Trophoblast cell (in vitro differentiated cells and primary cell): ENCODE data around the gene EXOC1L.

ENCODE experiments used
- DNase-seq, 2 donors: peaks; one replicate each; pipeline ENCODE4 v3.0.0-alpha.2; 2016
- H2AFZ ChIP-seq: 2 replicates; pipeline ENCODE4 v1.6.1; 2013; ENCODE audit warnings: low read length, moderate library complexity, mild to moderate bottlenecking; ENCODE audit not compliant: insufficient read depth, poor library complexity
- H2AK5ac ChIP-seq: 2 replicates; pipeline ENCODE4 v1.6.1; 2013; ENCODE audit warnings: mild to moderate bottlenecking, low read length
- H2BK120ac ChIP-seq: 2 replicates; pipeline ENCODE4 v1.6.1; 2013; ENCODE audit warnings: low read length, mild to moderate bottlenecking, moderate library complexity; ENCODE audit not compliant: insufficient read depth, poor library complexity
- H2BK12ac ChIP-seq: 2 replicates; pipeline ENCODE4 v1.6.1; 2013; ENCODE audit warnings: mild to moderate bottlenecking, low read length, moderate library complexity
- H2BK5ac ChIP-seq: 2 replicates; pipeline ENCODE4 v1.6.1; 2013; ENCODE audit warnings: low read length, low read depth, moderate library complexity, mild to moderate bottlenecking; ENCODE audit not compliant: poor library complexity
- H3K14ac ChIP-seq: 2 replicates; pipeline ENCODE4 v1.6.1; 2013; ENCODE audit warnings: mild to moderate bottlenecking, low read length
- H3K18ac ChIP-seq: 2 replicates; pipeline ENCODE4 v1.6.1; 2013; ENCODE audit warnings: mild to moderate bottlenecking, low read length
- H3K23ac ChIP-seq: 2 replicates; pipeline ENCODE4 v1.6.1; 2013; ENCODE audit warnings: low read length
- H3K27ac ChIP-seq: 2 replicates; pipeline ENCODE4 v1.5.1; 2013; ENCODE audit warnings: low read depth, mild to moderate bottlenecking, inconsistent platforms, low read length, moderate library complexity
- H3K27me3 ChIP-seq: 2 replicates; pipeline ENCODE4 v1.6.1; 2013; ENCODE audit warnings: inconsistent platforms, mild to moderate bottlenecking, low read length, moderate library complexity; ENCODE audit not compliant: insufficient read depth
- H3K36me3 ChIP-seq, 2 experiments: 1 replicate in 1 of 2; 2 replicates in 1 of 2; pipeline ENCODE4 v1.6.1; 2013; ENCODE audit warnings: low read length in 2 of 2, mild to moderate bottlenecking in 2 of 2, moderate library complexity in 1 of 2; ENCODE audit not compliant: insufficient read depth in 2 of 2, control insufficient read depth in 1 of 2
- H3K4ac ChIP-seq: 2 replicates; pipeline ENCODE4 v1.6.1; 2013; ENCODE audit warnings: low read depth, mild to moderate bottlenecking, low read length, moderate library complexity
- H3K4me1 ChIP-seq, 2 experiments: 1 replicate in 1 of 2; 2 replicates in 1 of 2; pipeline ENCODE4 v1.6.1; 2013; ENCODE audit warnings: low read length in 2 of 2, mild to moderate bottlenecking in 2 of 2, moderate library complexity in 1 of 2; ENCODE audit not compliant: insufficient read depth in 2 of 2, control insufficient read depth in 1 of 2
- H3K4me2 ChIP-seq: 2 replicates; pipeline ENCODE4 v1.6.1; 2013; ENCODE audit warnings: inconsistent platforms, mild to moderate bottlenecking, low read length, moderate library complexity
- H3K4me3 ChIP-seq: 2 replicates; pipeline ENCODE4 v1.5.1; 2013; ENCODE audit warnings: mild to moderate bottlenecking, low read depth, low read length, inconsistent platforms
- H3K79me1 ChIP-seq: one replicate; pipeline ENCODE4 v1.6.1; 2013; ENCODE audit warnings: low read length
- H3K79me2 ChIP-seq: 2 replicates; pipeline ENCODE4 v1.6.1; 2013; ENCODE audit warnings: low read length, mild to moderate bottlenecking; ENCODE audit not compliant: control insufficient read depth, insufficient read depth, poor library complexity
- H3K9ac ChIP-seq: 2 replicates; pipeline ENCODE4 v1.6.1; 2013; ENCODE audit warnings: mild to moderate bottlenecking, low read length
- H3K9me3 ChIP-seq: 2 replicates; pipeline ENCODE4 v1.6.1; 2013; ENCODE audit warnings: low read depth, mild to moderate bottlenecking, control low read depth, inconsistent platforms, low read length; ENCODE audit not compliant: insufficient read depth
- H4K12ac ChIP-seq: 2 replicates; pipeline ENCODE4 v1.6.1; 2013; ENCODE audit warnings: low read depth, mild to moderate bottlenecking, low read length, moderate library complexity
- H4K8ac ChIP-seq: 2 replicates; pipeline ENCODE4 v1.6.1; 2013; ENCODE audit warnings: low read depth, mild to moderate bottlenecking, low read length, moderate library complexity
- H4K91ac ChIP-seq: one replicate; pipeline ENCODE4 v1.6.1; 2013; ENCODE audit warnings: low read depth, mild to moderate bottlenecking, low read length, moderate library complexity
- WGBS: extraction: QIAGEN DNeasy Blood & Tissue Kit; methylation state at CpG from one replicate; pipeline ENCODE4 v1.1.7; 2013; ENCODE audit warnings: missing lambda C conversion rate; ENCODE audit not compliant: insufficient read length, insufficient coverage; ENCODE audit errors: extremely low coverage; 5-methylcytosine and 5-hydroxymethylcytosine counted together

EXOC1L gene

GRCh38 chr4:55808632-55809031, 11.0 kb upstream of the EXOC1L start:
- Histone ChIP-seq H3K79me2 (no peaks in the 10 kb centered on the region), H3K14ac (no peak overlapping the region), H3K9me3 (no peaks in the 10 kb centered on the region), H4K12ac (no peak overlapping the region), H3K4me3 (no peak overlapping the region), H2BK120ac (no peak overlapping the region), H2AK5ac (no peak overlapping the region), H3K18ac (no peak overlapping the region), H4K8ac (no peak overlapping the region), H2AFZ (no peak overlapping the region), H3K23ac (no peak overlapping the region), H3K4me2 (no peak overlapping the region), H3K79me1 (no peaks in the 10 kb centered on the region), H4K91ac (no peak overlapping the region), H3K36me3 (no peaks in the 10 kb centered on the region), H3K27ac (no peak overlapping the region), H3K27me3 (no peaks in the 10 kb centered on the region), H3K4ac (no peak overlapping the region), H3K4me1 (no peaks in the 10 kb centered on the region), H2BK5ac (no peak overlapping the region), H3K9ac (no peak overlapping the region), H2BK12ac (no peak overlapping the region)
- WGBS, result no CpG with 5 or more reads among the region's 5 CpGs
- no peak for DNase-seq

- H3K4me3 ChIP-seq, result no peak overlapping the region
- H3K9me3 ChIP-seq, result no peaks in the 10 kb centered on the region
- no CpG with 5 or more reads among the region's 3 CpGs for WGBS
- H4K12ac ChIP-seq, result no peak overlapping the region
- no peak overlapping the region for H3K23ac ChIP-seq
- no peak overlapping the region for H2AK5ac ChIP-seq
- H4K8ac ChIP-seq, result no peak overlapping the region
- no peak overlapping the region for H4K91ac ChIP-seq
- no peak overlapping the region for H3K14ac ChIP-seq
- H3K9ac ChIP-seq, result no peak overlapping the region
- no peaks in the 10 kb centered on the region for H3K79me2 ChIP-seq
- H3K4me1 ChIP-seq, result no peaks in the 10 kb centered on the region
- no peaks in the 10 kb centered on the region for H3K27me3 ChIP-seq
- no peak overlapping the region for H3K18ac ChIP-seq
- no peak overlapping the region for H2BK12ac ChIP-seq
- no peak overlapping the region for H2BK120ac ChIP-seq
- no peak overlapping the region for H3K27ac ChIP-seq
- no peak overlapping the region for H3K4ac ChIP-seq
- no peaks in the 10 kb centered on the region for H3K36me3 ChIP-seq
- H3K4me2 ChIP-seq, result no peak overlapping the region
- H2AFZ ChIP-seq, result no peak overlapping the region
- H2BK5ac ChIP-seq, result no peak overlapping the region
- H3K79me1 ChIP-seq, result no peaks in the 10 kb centered on the region
- peak in 1 of 2 donors; percentile 9 for DNase-seq
Observed at GRCh38 chr4:55817691-55818090, 1.9 kb upstream of the EXOC1L start.

- Histone ChIP-seq H3K79me1 (no peaks in the 10 kb centered on the region), H3K4me2 (no peak overlapping the region), H4K91ac (no peak overlapping the region), H3K4me1 (no peaks in the 10 kb centered on the region), H3K9ac (no peak overlapping the region), H3K23ac (no peak overlapping the region), H4K12ac (no peak overlapping the region), H3K4ac (no peak overlapping the region), H3K4me3 (no peak overlapping the region), H2BK12ac (no peak overlapping the region), H3K18ac (no peak overlapping the region), H3K9me3 (no peaks in the 10 kb centered on the region), H2BK5ac (no peak overlapping the region), H3K27ac (no peak overlapping the region), H2AK5ac (no peak overlapping the region), H2BK120ac (no peak overlapping the region), H3K36me3 (no peaks in the 10 kb centered on the region), H3K27me3 (no peaks in the 10 kb centered on the region), H2AFZ (no peak overlapping the region), H4K8ac (no peak overlapping the region), H3K79me2 (no peaks in the 10 kb centered on the region), H3K14ac (no peak overlapping the region)
- WGBS, result no CpG with 5 or more reads among the region's 2 CpGs
- DNase-seq, result no peak
Observed at GRCh38 chr4:55820279-55820678, 689 bp downstream of the EXOC1L start.

- H3K9ac ChIP-seq, result no peak overlapping the region
- no peaks in the 10 kb centered on the region for H3K79me2 ChIP-seq
- H4K91ac ChIP-seq, result no peak overlapping the region
- no peaks in the 10 kb centered on the region for H3K79me1 ChIP-seq
- H3K4me2 ChIP-seq, result no peak overlapping the region
- H2AFZ ChIP-seq, result no peak overlapping the region
- H3K27ac ChIP-seq, result no peak overlapping the region
- H2AK5ac ChIP-seq, result no peak overlapping the region
- no peaks in the 10 kb centered on the region for H3K27me3 ChIP-seq
- no peak overlapping the region for H3K18ac ChIP-seq
- no peak overlapping the region for H4K12ac ChIP-seq
- no peak overlapping the region for H2BK120ac ChIP-seq
- no peaks in the 10 kb centered on the region for H3K4me1 ChIP-seq
- no peak overlapping the region for H2BK5ac ChIP-seq
- DNase-seq, result no peak
- WGBS, result no CpG with 5 or more reads among the region's 3 CpGs
- no peak overlapping the region for H3K4ac ChIP-seq
- no peak overlapping the region for H3K14ac ChIP-seq
- no peak overlapping the region for H2BK12ac ChIP-seq
- H3K9me3 ChIP-seq, result no peaks in the 10 kb centered on the region
- no peak overlapping the region for H3K4me3 ChIP-seq
- H3K23ac ChIP-seq, result no peak overlapping the region
- no peaks in the 10 kb centered on the region for H3K36me3 ChIP-seq
- no peak overlapping the region for H4K8ac ChIP-seq
Observed at GRCh38 chr4:55822329-55822728, 2.7 kb downstream of the EXOC1L start.
